Esophagus squamous epithelium (tissue), 5 donors: ENCODE data around the gene TMEM200A. TPM values are rescaled to one million over a fixed set of nuclear protein-coding genes. Genes with fewer than 3 reads are reported as not detected.

ENCODE experiments used
- DNase-seq: peaks from one replicate; lab custom pipeline; 2025; lab: John Stamatoyannopoulos, UW
- H3K27ac ChIP-seq, 4 donors: fragments of 200-600 bp; sonication (generic); one replicate each; pipeline ENCODE4 v1.5.1; 2016 to 2019; ENCODE audit warnings: mild to moderate bottlenecking in 1 of 4
- H3K27me3 ChIP-seq, 4 donors: fragments of 200-600 bp; sonication (generic); 1 replicate in 3 of 4; 2 replicates in 1 of 4; pipeline versions ENCODE4 v1.5.1 to v1.6.0; 2017 to 2021; ENCODE audit warnings: antibody characterized with exemption in 1 of 4
- H3K36me3 ChIP-seq, 3 donors: fragments of 200-600 bp; sonication (generic); one replicate each; pipeline ENCODE4 v1.5.1; 2016 to 2019
- H3K4me1 ChIP-seq, 3 donors: fragments of 200-600 bp; sonication (generic); one replicate each; pipeline ENCODE4 v1.5.1; 2017 to 2019
- H3K4me3 ChIP-seq, 4 donors: fragments of 200-600 bp; sonication (generic); 1 replicate in 3 of 4; 2 replicates in 1 of 4; pipeline ENCODE4 v1.5.1; 2016 to 2019; ENCODE audit warnings: mild to moderate bottlenecking in 2 of 4, moderate library complexity in 1 of 4
- H3K9me3 ChIP-seq, 3 donors: fragments of 200-600 bp; sonication (generic); one replicate each; pipeline ENCODE4 v1.5.1; 2016 to 2019
- POLR2A ChIP-seq, 4 donors: fragments of 450-650 bp; IDR thresholded peaks; one replicate each; pipeline ENCODE4 v1.6.1; 2017; ENCODE audit warnings: antibody characterized with exemption in 4 of 4, mild to moderate bottlenecking in 4 of 4, moderate library complexity in 3 of 4
- WGBS, 2 donors: methylation state at CpG; one replicate each; pipeline ENCODE4 v1.1.5; 2018; 5-methylcytosine and 5-hydroxymethylcytosine counted together
- intact Hi-C: fragments of 100-400 bp; cut with DNase I; formaldehyde crosslinking; loops from one replicate; pipeline ENCODE4 v1.15.0; 2022
- total RNA-seq, 4 donors: library from RNA; depleted of rRNA; stranded (reverse); fragments of >200 nt; gene quantifications; one replicate each; pipeline ENCODE4 v1.1.0, GENCODE V29; 2016
- TF ChIP-seq, protein P1 (sequence below), 6 experiments: fragments of 450-650 bp in 4 of 6; fragments of 200-600 bp in 2 of 6; sonication (generic) in 2 of 6; IDR thresholded peaks; one replicate each; pipeline ENCODE4 v1.5.1; 2016 to 2019; ENCODE audit warnings: antibody characterized with exemption in 6 of 6, mild to moderate bottlenecking in 4 of 6, moderate library complexity in 4 of 6
- donor health status: DM: yes; HTN: yes; CAD: no.

The TMEM200A gene
- total RNA-seq, 4 donors from 2014 or later = 0.31 to 1.9 (median 0.62) TPM; not detected in 1

- TF ChIP-seq, protein P1, sequence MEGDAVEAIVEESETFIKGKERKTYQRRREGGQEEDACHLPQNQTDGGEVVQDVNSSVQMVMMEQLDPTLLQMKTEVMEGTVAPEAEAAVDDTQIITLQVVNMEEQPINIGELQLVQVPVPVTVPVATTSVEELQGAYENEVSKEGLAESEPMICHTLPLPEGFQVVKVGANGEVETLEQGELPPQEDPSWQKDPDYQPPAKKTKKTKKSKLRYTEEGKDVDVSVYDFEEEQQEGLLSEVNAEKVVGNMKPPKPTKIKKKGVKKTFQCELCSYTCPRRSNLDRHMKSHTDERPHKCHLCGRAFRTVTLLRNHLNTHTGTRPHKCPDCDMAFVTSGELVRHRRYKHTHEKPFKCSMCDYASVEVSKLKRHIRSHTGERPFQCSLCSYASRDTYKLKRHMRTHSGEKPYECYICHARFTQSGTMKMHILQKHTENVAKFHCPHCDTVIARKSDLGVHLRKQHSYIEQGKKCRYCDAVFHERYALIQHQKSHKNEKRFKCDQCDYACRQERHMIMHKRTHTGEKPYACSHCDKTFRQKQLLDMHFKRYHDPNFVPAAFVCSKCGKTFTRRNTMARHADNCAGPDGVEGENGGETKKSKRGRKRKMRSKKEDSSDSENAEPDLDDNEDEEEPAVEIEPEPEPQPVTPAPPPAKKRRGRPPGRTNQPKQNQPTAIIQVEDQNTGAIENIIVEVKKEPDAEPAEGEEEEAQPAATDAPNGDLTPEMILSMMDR (IDR thresholded peaks at IDR 0.05) = no peak
- TF ChIP-seq POLR2A (IDR thresholded peaks at IDR 0.05) = no peak
- H3K4me3 ChIP-seq = no peak overlapping the region
- H3K9me3 ChIP-seq = no peaks in the 10 kb centered on the region
- H3K4me1 ChIP-seq = no peaks in the 10 kb centered on the region
- H3K27me3 ChIP-seq = no peaks in the 10 kb centered on the region
- no peak for DNase-seq
- no peak overlapping the region for H3K27ac ChIP-seq
- H3K36me3 ChIP-seq = no peaks in the 10 kb centered on the region
- 62 to 66% methylated on average over 5 of the region's 5 CpGs for WGBS, 2 donors
- intact Hi-C loops = no loop called here
Observed at GRCh38 chr6:130466748-130467061, 100.9 kb downstream of the TMEM200A start.

- Histone ChIP-seq H3K9me3 (no peaks in the 10 kb centered on the region), H3K4me1 (no peaks in the 10 kb centered on the region)
- intact Hi-C loops = no loop called here
Observed at GRCh38 chr6:130467146-130468050, 101.6 kb downstream of the TMEM200A start.

DNA sequence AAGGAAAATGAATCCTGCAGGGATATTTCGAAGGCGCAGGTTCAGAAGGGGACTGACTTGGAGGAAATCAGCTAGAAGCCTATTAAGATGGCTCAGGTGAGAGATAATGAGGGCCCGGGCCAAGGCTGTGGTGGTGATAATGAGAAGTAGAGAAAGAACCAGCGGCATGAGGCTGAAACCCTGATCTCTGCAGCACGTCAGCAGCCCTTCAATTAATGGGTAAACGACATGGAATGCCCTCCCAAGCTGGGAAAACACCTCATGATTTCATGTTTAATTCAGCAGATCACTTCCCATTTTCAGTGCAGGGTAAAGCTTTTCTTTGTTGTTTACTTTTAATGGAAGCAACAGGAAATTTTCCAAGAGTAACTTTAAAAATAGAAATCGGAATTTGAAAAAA, 104.9 kb downstream of the TMEM200A start:
- 76 to 77% methylated on average over 7 of the region's 7 CpGs for WGBS, 2 donors
- DNase-seq = no peak
- H3K4me3 ChIP-seq = no peak overlapping the region
- intact Hi-C loops = no loop called here
- no peaks in the 10 kb centered on the region for H3K36me3 ChIP-seq
- H3K9me3 ChIP-seq = no peaks in the 10 kb centered on the region
- no peak overlapping the region for H3K27ac ChIP-seq
- no peaks in the 10 kb centered on the region for H3K4me1 ChIP-seq
- H3K27me3 ChIP-seq = no peaks in the 10 kb centered on the region
- TF ChIP-seq, protein P1 (IDR thresholded peaks at IDR 0.05) = no peak
- no peak for TF ChIP-seq POLR2A (IDR thresholded peaks at IDR 0.05)

More at GRCh38 chr6:130467146-130468050, 101.6 kb downstream of the TMEM200A start:
- 73 to 92% methylated on average over 1 of the region's 1 CpG for WGBS, 2 donors
- H3K4me3 ChIP-seq = no peak overlapping the region
- no peaks in the 10 kb centered on the region for H3K36me3 ChIP-seq
- no peaks in the 10 kb centered on the region for H3K27me3 ChIP-seq
- TF ChIP-seq POLR2A (IDR thresholded peaks at IDR 0.05) = no peak
- TF ChIP-seq, protein P1 (IDR thresholded peaks at IDR 0.05) = no peak
- no peak for DNase-seq
- no peak overlapping the region for H3K27ac ChIP-seq

GRCh38 chr6:130473886-130474285, 108.1 kb downstream of the TMEM200A start:
- H3K4me1 ChIP-seq = no peaks in the 10 kb centered on the region
- H3K36me3 ChIP-seq = no peaks in the 10 kb centered on the region
- DNase-seq = no peak
- WGBS, 2 donors = 45 to 55% methylated on average over 5 of the region's 5 CpGs
- TF ChIP-seq POLR2A (IDR thresholded peaks at IDR 0.05) = no peak
- TF ChIP-seq, protein P1 (IDR thresholded peaks at IDR 0.05) = no peak
- H3K27ac ChIP-seq = no peak overlapping the region
- no peaks in the 10 kb centered on the region for H3K9me3 ChIP-seq
- no peak overlapping the region for H3K4me3 ChIP-seq
- H3K27me3 ChIP-seq = no peaks in the 10 kb centered on the region
- intact Hi-C loops = no loop called here

- no peaks in the 10 kb centered on the region for H3K27me3 ChIP-seq
- no peak for TF ChIP-seq POLR2A (IDR thresholded peaks at IDR 0.05)
- TF ChIP-seq, protein P1 (IDR thresholded peaks at IDR 0.05) = no peak
- H3K27ac ChIP-seq = no peak overlapping the region
- no peak for DNase-seq
- no peaks in the 10 kb centered on the region for H3K36me3 ChIP-seq
- H3K9me3 ChIP-seq = no peaks in the 10 kb centered on the region
- H3K4me1 ChIP-seq = no peaks in the 10 kb centered on the region
- intact Hi-C loops = no loop called here
- no peak overlapping the region for H3K4me3 ChIP-seq
- 75% methylated on average over 5 of the region's 5 CpGs for WGBS, 2 donors
Observed at GRCh38 chr6:130482645-130483390, 117.0 kb downstream of the TMEM200A start.
